DND-41 (cell line): ENCODE measurements around the gene RALY.

ENCODE experiments used
- CTCF ChIP-seq: IDR thresholded peaks from 2 replicates; pipeline ENCODE4 v1.5.1; 2012; ENCODE audit warnings: borderline replicate concordance, low read length, moderate library complexity, mild to moderate bottlenecking; ENCODE audit not compliant: poor library complexity, severe bottlenecking; ENCODE audit errors: extremely low read depth
- EZH2 ChIP-seq: IDR thresholded peaks from 3 replicates; pipeline ENCODE4 v1.6.1; 2012; ENCODE audit warnings: borderline replicate concordance, low read depth, mild to moderate bottlenecking, moderate library complexity, low read length, inconsistent platforms; ENCODE audit not compliant: severe bottlenecking

GRCh38 chr20:34114809-34115208, 121.1 kb downstream of the RALY start:
- TF ChIP-seq CTCF (no peak), EZH2 (no peak)
